Calu3 (cell line): ENCODE results near the gene RPH3AL. TPM values are rescaled to one million over a fixed set of nuclear protein-coding genes. Genes with fewer than 3 reads are reported as not detected.

Source experiments
- BruUV-seq: library from RNA; stranded (reverse); fragments of 400-500 nt; replicated peaks from 2 replicates; lab custom pipeline; 2021; lab: Mats Ljungman, UMichigan
- CTCF ChIA-PET: fragments of 300-600 bp; sonication (Branson Sonifier 250); formaldehyde crosslinking; loops from one replicate; lab custom pipeline; 2022; ENCODE audit warnings: antibody characterized with exemption; lab: Charles Lee
- DNase-seq: peaks from one replicate; pipeline ENCODE4 v3.0.0; 2022
- H3K27ac Mint-ChIP-seq: one replicate; pipeline ENCODE4 v1.8.0; 2022; ENCODE audit warnings: mixed read lengths; ENCODE audit not compliant: unreplicated experiment
- H3K27me3 Mint-ChIP-seq: one replicate; pipeline ENCODE4 v1.8.0; 2022; ENCODE audit warnings: mixed read lengths; ENCODE audit not compliant: unreplicated experiment
- H3K36me3 Mint-ChIP-seq: one replicate; pipeline ENCODE4 v1.8.0; 2022; ENCODE audit warnings: mild to moderate bottlenecking, moderate library complexity, mixed read lengths; ENCODE audit not compliant: insufficient read depth, unreplicated experiment
- H3K4me1 Mint-ChIP-seq: one replicate; pipeline ENCODE4 v1.8.0; 2022; ENCODE audit warnings: mild to moderate bottlenecking, low read depth, mixed read lengths; ENCODE audit not compliant: unreplicated experiment
- H3K4me3 Mint-ChIP-seq: one replicate; pipeline ENCODE4 v1.8.0; 2022; ENCODE audit warnings: mild to moderate bottlenecking, low read depth, moderate library complexity, mixed read lengths; ENCODE audit not compliant: unreplicated experiment
- H3K9me3 Mint-ChIP-seq: one replicate; pipeline ENCODE4 v1.8.0; 2022; ENCODE audit warnings: low read depth, mixed read lengths; ENCODE audit not compliant: unreplicated experiment
- CTCF ChIP-seq: fragments of 200-600 bp; IDR thresholded peaks from one replicate; pipeline ENCODE4 v1.8.0; 2022; ENCODE audit warnings: antibody characterized with exemption; ENCODE audit not compliant: unreplicated experiment
- intact Hi-C: fragments of 100-400 bp; cut with micrococcal nuclease; formaldehyde crosslinking; loops from one replicate; pipeline ENCODE4 v1.10.0; 2022; ENCODE audit not compliant: unreplicated experiment
- total RNA-seq: library from RNA; stranded (reverse); gene quantifications from 2 replicates; pipeline ENCODE4 v1.2.3, GENCODE V29; 2022

The RPH3AL gene
- total RNA-seq, 1 experiment from 2014 or later: 14.1 TPM

DNA sequence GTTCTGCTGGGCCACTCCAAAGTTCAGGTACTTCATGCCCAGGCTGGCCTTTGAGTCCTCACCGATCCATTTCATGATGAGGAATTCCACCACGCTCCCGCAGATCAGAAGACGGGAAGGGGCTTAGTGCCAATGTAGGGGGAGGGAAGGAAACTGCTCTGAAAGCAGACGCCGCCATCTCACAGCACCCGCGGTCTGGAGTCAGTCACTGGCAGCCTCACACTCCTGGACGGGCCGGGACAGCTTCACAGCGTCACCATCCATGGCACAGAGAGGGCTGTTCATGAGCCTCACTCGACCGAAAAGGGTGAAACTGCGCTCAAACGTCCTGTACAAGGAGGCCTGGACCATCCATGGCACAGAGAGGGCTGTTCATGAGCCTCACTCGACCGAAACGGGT is 62.0 kb downstream of the RPH3AL start:
- intact Hi-C loops: no loop called here
- CTCF ChIA-PET: no interaction called here
- H3K4me3 Mint-ChIP-seq: no peak overlapping the region
- H3K36me3 Mint-ChIP-seq: peaks cover 12% of the 10 kb centered on the region
- no peak for TF ChIP-seq CTCF
- BruUV-seq: no TSS peak
- H3K27ac Mint-ChIP-seq: no peak overlapping the region
- H3K4me1 Mint-ChIP-seq: no peaks in the 10 kb centered on the region
- no peaks in the 10 kb centered on the region for H3K9me3 Mint-ChIP-seq
- H3K27me3 Mint-ChIP-seq: no peaks in the 10 kb centered on the region
- no peak for DNase-seq

GRCh38 chr17:290121-290521 is 62.5 kb downstream of the RPH3AL start:
- intact Hi-C loops: no loop called here
- no peak for DNase-seq
- Mint-ChIP-seq H3K9me3 (no peaks in the 10 kb centered on the region), H3K4me3 (no peak overlapping the region), H3K36me3 (peaks cover 12% of the 10 kb centered on the region), H3K27me3 (no peaks in the 10 kb centered on the region), H3K27ac (no peak overlapping the region), H3K4me1 (no peaks in the 10 kb centered on the region)
- no TSS peak for BruUV-seq
- CTCF ChIA-PET: no interaction called here
- no peak for TF ChIP-seq CTCF

GRCh38 chr17:289409-289808 is 63.2 kb downstream of the RPH3AL start:
- Mint-ChIP-seq H3K4me3 (no peak overlapping the region), H3K4me1 (no peaks in the 10 kb centered on the region), H3K9me3 (no peaks in the 10 kb centered on the region), H3K36me3 (peaks cover 12% of the 10 kb centered on the region), H3K27ac (no peak overlapping the region), H3K27me3 (no peaks in the 10 kb centered on the region)
- no peak for DNase-seq
- CTCF ChIA-PET: no interaction called here
- no peak for TF ChIP-seq CTCF
- intact Hi-C loops: no loop called here
- no TSS peak for BruUV-seq

DNA sequence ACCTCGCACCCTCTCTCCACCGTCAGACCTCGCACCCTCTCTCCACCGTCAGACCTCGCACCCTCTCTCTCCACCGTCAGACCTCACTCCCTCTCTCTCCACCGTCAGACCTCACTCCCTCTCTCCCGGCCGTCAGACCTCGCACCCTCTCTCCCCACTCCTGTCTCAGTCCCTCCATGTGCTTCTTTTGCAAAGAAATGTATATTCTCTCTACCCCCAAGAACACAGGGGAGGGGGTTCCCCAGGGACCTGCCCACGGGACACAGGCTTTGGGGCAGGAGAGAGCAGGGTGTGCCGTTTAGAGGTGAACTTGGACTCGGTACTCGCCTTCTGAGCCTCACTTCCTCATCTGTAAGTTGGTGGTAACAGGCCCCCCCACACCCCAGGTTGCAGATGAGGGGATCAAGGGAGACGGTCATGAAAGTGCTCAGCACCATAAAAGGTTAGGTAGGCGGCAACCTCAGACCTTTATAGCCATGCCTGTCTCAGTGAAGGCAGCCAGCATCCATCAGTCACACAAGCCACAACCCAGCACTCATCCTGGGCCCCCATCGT is 63.7 kb downstream of the RPH3AL start:
- no peaks in the 10 kb centered on the region for H3K27me3 Mint-ChIP-seq
- peaks cover 8% of the 10 kb centered on the region for H3K36me3 Mint-ChIP-seq
- intact Hi-C loops: no loop called here
- BruUV-seq: no TSS peak
- H3K27ac Mint-ChIP-seq: no peak overlapping the region
- CTCF ChIA-PET: no interaction called here
- no peak overlapping the region for H3K4me3 Mint-ChIP-seq
- no peaks in the 10 kb centered on the region for H3K9me3 Mint-ChIP-seq
- TF ChIP-seq CTCF: no peak
- H3K4me1 Mint-ChIP-seq: no peaks in the 10 kb centered on the region
- no peak for DNase-seq
